Caco-2 (cell line): ENCODE data around the gene SGMS1. TPM values are rescaled to one million over a fixed set of nuclear protein-coding genes. Genes with fewer than 3 reads are reported as not detected.

ENCODE experiments used
- BruUV-seq: library from RNA; stranded (reverse); fragments of 400-500 nt; replicated peaks from 2 replicates; lab custom pipeline; 2021; lab: Mats Ljungman, UMichigan
- CTCF ChIA-PET: fragments of 300-600 bp; sonication (Branson Sonifier 250); formaldehyde crosslinking; loops from one replicate; lab custom pipeline; 2022; ENCODE audit warnings: antibody characterized with exemption; lab: Charles Lee
- POLR2A ChIA-PET: fragments of 300-600 bp; sonication (Branson Sonifier 250); formaldehyde crosslinking; loops from one replicate; lab custom pipeline; 2022; ENCODE audit warnings: antibody characterized with exemption; lab: Charles Lee
- DNase-seq, 2 experiments: peaks; one replicate each; pipeline versions ENCODE4 v3.0.0 to v3.0.0-alpha.2; 2020 to 2022
- H3K27me3 ChIP-seq: replicated peaks from 2 replicates; pipeline ENCODE4 v1.6.0; 2011; ENCODE audit warnings: low read length; ENCODE audit not compliant: control insufficient read depth, insufficient read depth
- H3K36me3 ChIP-seq: 2 replicates; pipeline ENCODE4 v1.5.1; 2011; ENCODE audit warnings: low read length; ENCODE audit not compliant: control insufficient read depth, insufficient read depth
- H3K4me1 ChIP-seq: fragments of 250-450 bp; sonication (Bioruptor Pico); 2 replicates; pipeline ENCODE4 v1.5.1; 2020; ENCODE audit warnings: mild to moderate bottlenecking
- H3K4me3 ChIP-seq: 2 replicates; pipeline ENCODE4 v1.5.1; 2011; ENCODE audit warnings: low read depth, mild to moderate bottlenecking, control low read depth, low read length
- H3K9me3 ChIP-seq: fragments of 250-450 bp; sonication (Bioruptor Pico); 2 replicates; pipeline ENCODE4 v1.5.1; 2020; ENCODE audit warnings: mild to moderate bottlenecking, moderate library complexity
- H3K27ac Mint-ChIP-seq: one replicate; pipeline ENCODE4 v1.8.0; 2022; ENCODE audit warnings: mixed read lengths; ENCODE audit not compliant: unreplicated experiment
- H3K27me3 Mint-ChIP-seq: one replicate; pipeline ENCODE4 v1.8.0; 2022; ENCODE audit warnings: mixed read lengths; ENCODE audit not compliant: insufficient read depth, unreplicated experiment
- H3K36me3 Mint-ChIP-seq: one replicate; pipeline ENCODE4 v1.8.0; 2022; ENCODE audit warnings: mild to moderate bottlenecking, mixed read lengths; ENCODE audit not compliant: insufficient read depth, unreplicated experiment
- H3K4me1 Mint-ChIP-seq: one replicate; pipeline ENCODE4 v1.8.0; 2022; ENCODE audit warnings: low read depth, mixed read lengths; ENCODE audit not compliant: unreplicated experiment
- H3K4me3 Mint-ChIP-seq: one replicate; pipeline ENCODE4 v1.8.0; 2022; ENCODE audit warnings: mild to moderate bottlenecking, moderate library complexity, mixed read lengths; ENCODE audit not compliant: unreplicated experiment
- H3K9me3 Mint-ChIP-seq: one replicate; pipeline ENCODE4 v1.8.0; 2022; ENCODE audit warnings: mixed read lengths; ENCODE audit not compliant: unreplicated experiment
- intact Hi-C: fragments of 100-400 bp; cut with micrococcal nuclease; formaldehyde crosslinking; loops from one replicate; pipeline ENCODE4 v1.10.0; 2022; ENCODE audit not compliant: unreplicated experiment
- total RNA-seq: library from RNA; stranded (reverse); gene quantifications from 2 replicates; pipeline ENCODE4 v1.2.3, GENCODE V29; 2022
- TF ChIP-seq, protein P1 (sequence below), 2 experiments: fragments of 200-600 bp in 1 of 2; IDR thresholded peaks; 1 replicate in 1 of 2; 2 replicates in 1 of 2; pipeline versions ENCODE4 v1.5.1 to v1.8.0; 2011 to 2022; ENCODE audit warnings: antibody characterized with exemption in 1 of 2, control low read depth in 1 of 2, inconsistent platforms in 1 of 2, low read depth in 1 of 2, low read length in 1 of 2, mild to moderate bottlenecking in 1 of 2, moderate library complexity in 1 of 2; ENCODE audit not compliant: insufficient read depth in 1 of 2, severe bottlenecking in 1 of 2, unreplicated experiment in 1 of 2

The SGMS1 gene
- total RNA-seq, 1 experiment from 2014 or later, result 30.5 TPM

DNA sequence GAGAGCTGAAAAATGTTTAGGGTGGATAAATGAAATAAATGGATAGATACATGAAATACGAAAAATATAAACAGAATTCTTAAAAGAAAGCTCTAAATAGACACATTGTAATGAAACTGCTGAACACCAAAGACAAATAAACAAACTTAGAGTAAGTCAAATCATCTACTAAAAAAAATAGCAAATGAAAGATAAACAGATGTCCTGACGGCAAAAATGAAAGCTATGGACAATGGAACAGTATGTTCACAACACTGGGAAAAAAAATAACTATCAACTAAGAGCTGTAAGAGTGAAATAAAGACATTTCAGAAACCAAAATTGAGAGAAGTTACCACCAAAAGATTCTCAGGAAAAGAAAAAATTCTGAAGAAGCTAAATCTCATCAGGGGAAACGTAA lies 106.1 kb downstream of the SGMS1 start:
- Histone ChIP-seq H3K27me3 (no peaks in the 10 kb centered on the region), H3K9me3 (no peaks in the 10 kb centered on the region), H3K4me1 (no peaks in the 10 kb centered on the region), H3K36me3 (no peaks in the 10 kb centered on the region), H3K4me3 (no peak overlapping the region)
- Mint-ChIP-seq H3K27me3 (no peaks in the 10 kb centered on the region), H3K36me3 (no peaks in the 10 kb centered on the region), H3K4me3 (no peak overlapping the region), H3K4me1 (no peaks in the 10 kb centered on the region), H3K9me3 (no peaks in the 10 kb centered on the region), H3K27ac (no peak overlapping the region)
- no TSS peak for BruUV-seq
- ChIA-PET CTCF (no interaction called here), POLR2A (no interaction called here)
- DNase-seq, result no peak
- TF ChIP-seq, protein P1, sequence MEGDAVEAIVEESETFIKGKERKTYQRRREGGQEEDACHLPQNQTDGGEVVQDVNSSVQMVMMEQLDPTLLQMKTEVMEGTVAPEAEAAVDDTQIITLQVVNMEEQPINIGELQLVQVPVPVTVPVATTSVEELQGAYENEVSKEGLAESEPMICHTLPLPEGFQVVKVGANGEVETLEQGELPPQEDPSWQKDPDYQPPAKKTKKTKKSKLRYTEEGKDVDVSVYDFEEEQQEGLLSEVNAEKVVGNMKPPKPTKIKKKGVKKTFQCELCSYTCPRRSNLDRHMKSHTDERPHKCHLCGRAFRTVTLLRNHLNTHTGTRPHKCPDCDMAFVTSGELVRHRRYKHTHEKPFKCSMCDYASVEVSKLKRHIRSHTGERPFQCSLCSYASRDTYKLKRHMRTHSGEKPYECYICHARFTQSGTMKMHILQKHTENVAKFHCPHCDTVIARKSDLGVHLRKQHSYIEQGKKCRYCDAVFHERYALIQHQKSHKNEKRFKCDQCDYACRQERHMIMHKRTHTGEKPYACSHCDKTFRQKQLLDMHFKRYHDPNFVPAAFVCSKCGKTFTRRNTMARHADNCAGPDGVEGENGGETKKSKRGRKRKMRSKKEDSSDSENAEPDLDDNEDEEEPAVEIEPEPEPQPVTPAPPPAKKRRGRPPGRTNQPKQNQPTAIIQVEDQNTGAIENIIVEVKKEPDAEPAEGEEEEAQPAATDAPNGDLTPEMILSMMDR (IDR thresholded peaks at IDR 0.05; ENCODE audit: insufficient read depth in 1 of 2, low read depth in 1 of 2, low read length in 1 of 2, severe bottlenecking in 1 of 2, unreplicated experiment in 1 of 2), result no peak
- intact Hi-C loops, result no loop called here

DNA sequence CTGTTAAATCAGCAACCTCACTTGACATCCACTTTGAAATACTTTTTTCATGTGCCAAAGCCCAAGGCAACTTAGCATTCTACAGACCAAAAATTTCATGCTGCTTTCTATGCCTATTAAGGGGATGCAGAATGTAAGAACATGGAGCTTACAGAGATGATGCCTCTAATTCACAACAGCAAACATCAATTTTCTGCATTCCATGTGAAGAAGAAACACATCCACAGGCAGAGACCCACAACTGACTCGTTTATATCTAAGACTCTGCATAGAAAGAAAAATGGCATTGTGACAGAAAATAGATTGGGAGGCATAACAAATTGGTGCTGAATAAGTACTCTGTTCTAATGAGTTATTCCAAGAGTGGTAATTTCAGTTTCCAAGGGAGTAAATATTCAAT lies 107.6 kb downstream of the SGMS1 start:
- no TSS peak for BruUV-seq
- no peak for DNase-seq
- Histone ChIP-seq H3K9me3 (no peaks in the 10 kb centered on the region), H3K36me3 (no peaks in the 10 kb centered on the region), H3K4me3 (no peak overlapping the region), H3K4me1 (no peaks in the 10 kb centered on the region), H3K27me3 (no peaks in the 10 kb centered on the region)
- H3K9me3 Mint-ChIP-seq, result no peaks in the 10 kb centered on the region
- POLR2A ChIA-PET, result no interaction called here
- no peaks in the 10 kb centered on the region for H3K36me3 Mint-ChIP-seq
- intact Hi-C loops, result no loop called here
- H3K27me3 Mint-ChIP-seq, result no peaks in the 10 kb centered on the region
- CTCF ChIA-PET, result no interaction called here
- TF ChIP-seq, protein P1 (IDR thresholded peaks at IDR 0.05; ENCODE audit: insufficient read depth in 1 of 2, low read depth in 1 of 2, low read length in 1 of 2, severe bottlenecking in 1 of 2, unreplicated experiment in 1 of 2), result no peak
- H3K4me1 Mint-ChIP-seq, result peaks cover 11% of the 10 kb centered on the region
- no peak overlapping the region for H3K4me3 Mint-ChIP-seq
- H3K27ac Mint-ChIP-seq, result no peak overlapping the region

DNA sequence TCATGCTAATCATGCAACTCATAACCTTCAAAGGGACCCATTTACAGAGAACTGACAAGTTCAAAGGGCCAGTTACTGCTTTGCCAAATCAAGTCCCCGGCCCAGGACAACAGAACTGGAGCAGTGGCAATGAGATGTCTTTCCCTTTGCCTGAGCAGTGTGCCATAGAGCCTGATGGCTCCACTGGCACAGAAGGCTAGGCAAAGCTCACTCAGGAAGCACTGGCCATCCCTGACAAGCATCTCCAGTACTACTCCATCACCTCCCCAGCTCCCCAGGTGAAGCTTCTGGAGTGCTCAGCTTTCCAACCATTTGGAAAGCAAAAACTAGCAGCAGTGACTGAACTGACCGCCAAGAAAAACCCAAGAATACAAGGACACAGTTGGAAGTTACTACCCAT lies 108.3 kb downstream of the SGMS1 start:
- TF ChIP-seq, protein P1 (IDR thresholded peaks at IDR 0.05; ENCODE audit: insufficient read depth in 1 of 2, low read depth in 1 of 2, low read length in 1 of 2, severe bottlenecking in 1 of 2, unreplicated experiment in 1 of 2), result no peak
- Mint-ChIP-seq H3K4me3 (no peak overlapping the region), H3K27ac (no peak overlapping the region), H3K9me3 (no peaks in the 10 kb centered on the region), H3K36me3 (no peaks in the 10 kb centered on the region), H3K4me1 (peaks cover 11% of the 10 kb centered on the region), H3K27me3 (no peaks in the 10 kb centered on the region)
- ChIA-PET POLR2A (no interaction called here), CTCF (no interaction called here)
- no peak for DNase-seq
- Histone ChIP-seq H3K4me1 (no peaks in the 10 kb centered on the region), H3K9me3 (no peaks in the 10 kb centered on the region), H3K4me3 (no peak overlapping the region), H3K27me3 (no peaks in the 10 kb centered on the region), H3K36me3 (no peaks in the 10 kb centered on the region)
- intact Hi-C loops, result no loop called here
- no TSS peak for BruUV-seq
